Caki2 (cell line): Measurements from ENCODE around the gene HYAL1. TPM values are rescaled to one million over a fixed set of nuclear protein-coding genes. Genes with fewer than 3 reads are reported as not detected.
"Not testable (repeated sequence)": the region's sequence is repeated elsewhere in the genome, so short reads cannot be mapped to it uniquely, and the experiment has no call there.

ENCODE experiments used
- DNase-seq: peaks from one replicate; pipeline ENCODE4 v3.0.0-alpha.2; 2015; ENCODE audit warnings: low read depth
- in situ Hi-C: cut with HindIII; loops from 2 replicates; pipeline ENCODE4 v1.10.0; 2016; ENCODE audit warnings: low sequenced_read_pairs, low pct_unique_long_range_greater_than_20kb, mixed read lengths
- total RNA-seq: library from RNA; depleted of rRNA; stranded (reverse); fragments of >200 nt; shearing (Covaris generic); gene quantifications from 2 replicates; pipeline ENCODE4 v1.2.3, GENCODE V29; 2014; ENCODE audit warnings: low replicate concordance

HYAL1 gene
- total RNA-seq, 1 experiment from 2014 or later: not detected

GRCh38 chr3:50321336-50322114 lies 18.2 kb upstream of the HYAL1 start:
- peak; percentile 88 for DNase-seq
- in situ Hi-C loops: no loop called here

DNA sequence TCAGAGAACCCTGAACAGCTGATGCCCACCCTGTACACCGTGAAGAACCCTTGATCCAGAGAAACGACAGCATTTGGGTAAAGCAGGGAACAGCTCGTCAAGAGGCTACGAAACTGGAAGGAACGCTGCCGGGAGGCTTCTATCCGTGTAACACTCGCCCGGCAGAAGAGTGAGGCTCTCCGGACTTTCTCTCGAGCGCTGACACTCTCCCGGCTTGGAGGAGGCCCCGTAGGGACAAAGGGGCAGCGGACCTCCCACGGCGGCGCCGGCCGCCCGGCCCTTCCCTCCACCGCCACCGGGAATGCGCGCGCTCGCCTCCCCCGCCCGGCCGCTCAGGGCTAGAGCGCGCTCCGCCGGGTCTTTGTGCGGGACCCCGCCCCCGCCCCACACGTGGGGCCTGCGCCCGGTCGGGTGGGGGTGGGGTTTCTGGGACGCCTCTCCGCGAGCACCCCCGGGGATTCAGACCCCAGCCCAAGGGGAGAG lies 17.5 kb upstream of the HYAL1 start:
- in situ Hi-C loops: no loop called here
- DNase-seq: peak; percentile 77

GRCh38 chr3:50319894-50320625 lies 16.7 kb upstream of the HYAL1 start:
- DNase-seq: no peak
- in situ Hi-C loops: no loop called here

GRCh38 chr3:50319181-50319893 lies 16.0 kb upstream of the HYAL1 start:
- DNase-seq: no peak
- in situ Hi-C loops: no loop called here

- in situ Hi-C loops: no loop called here
- no peak for DNase-seq
Observed at GRCh38 chr3:50318615-50319014, 15.2 kb upstream of the HYAL1 start.

DNA sequence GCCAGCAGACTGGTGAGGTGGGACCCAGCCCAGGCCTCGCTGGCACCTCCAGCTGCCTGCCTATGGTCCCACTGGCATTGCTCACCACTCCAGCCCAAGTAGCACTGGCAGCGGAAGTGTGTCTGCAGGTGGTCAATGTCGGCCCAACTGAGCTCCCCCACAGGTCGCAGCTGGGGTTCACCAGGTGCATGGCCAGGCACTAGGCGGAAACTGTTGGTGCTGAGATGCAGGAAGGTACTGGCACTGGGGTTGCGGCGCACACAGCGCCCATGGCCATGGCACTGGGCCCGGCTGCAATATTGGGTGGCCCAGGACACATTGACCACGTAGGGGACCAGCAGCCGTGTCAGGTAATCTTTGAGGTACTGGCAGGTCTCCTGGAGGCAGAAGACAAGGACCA lies 14.8 kb upstream of the HYAL1 start:
- in situ Hi-C loops: no loop called here
- DNase-seq: no peak

GRCh38 chr3:50317300-50317699 lies 13.9 kb upstream of the HYAL1 start:
- in situ Hi-C loops: no loop called here
- no peak for DNase-seq

DNA sequence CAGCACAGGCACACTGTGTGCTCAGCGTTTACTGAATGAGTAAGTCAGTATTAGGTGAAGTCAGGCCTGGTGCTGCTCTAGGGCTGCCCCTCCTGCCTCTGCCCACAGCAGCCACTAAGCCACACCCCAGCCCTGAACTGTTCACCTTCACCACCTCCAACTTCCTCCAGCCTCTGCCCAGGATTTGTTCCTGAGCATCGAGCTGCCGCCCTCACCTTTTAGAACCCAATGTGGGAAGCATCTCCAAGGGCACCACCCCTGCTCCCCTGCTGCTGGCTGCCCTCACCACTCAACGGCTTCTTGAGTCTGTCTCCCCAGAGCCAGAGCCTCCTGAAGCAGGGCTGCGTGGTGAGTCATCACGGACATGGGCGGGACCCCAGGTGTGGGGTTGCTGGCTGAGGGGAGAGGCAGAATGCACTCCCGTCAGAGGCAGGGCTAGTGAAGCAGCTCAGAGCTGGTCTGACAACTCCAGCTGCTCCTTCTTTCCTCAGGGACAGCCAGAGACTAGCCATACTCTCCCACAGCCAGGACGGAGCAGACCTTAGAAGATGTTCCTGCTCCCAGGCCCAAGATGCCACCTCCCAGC lies 13.4 kb upstream of the HYAL1 start:
- in situ Hi-C loops: no loop called here
- peak; percentile 96 for DNase-seq

GRCh38 chr3:50314816-50315215 lies 11.4 kb upstream of the HYAL1 start:
- in situ Hi-C loops: no loop called here
- no peak for DNase-seq

DNA sequence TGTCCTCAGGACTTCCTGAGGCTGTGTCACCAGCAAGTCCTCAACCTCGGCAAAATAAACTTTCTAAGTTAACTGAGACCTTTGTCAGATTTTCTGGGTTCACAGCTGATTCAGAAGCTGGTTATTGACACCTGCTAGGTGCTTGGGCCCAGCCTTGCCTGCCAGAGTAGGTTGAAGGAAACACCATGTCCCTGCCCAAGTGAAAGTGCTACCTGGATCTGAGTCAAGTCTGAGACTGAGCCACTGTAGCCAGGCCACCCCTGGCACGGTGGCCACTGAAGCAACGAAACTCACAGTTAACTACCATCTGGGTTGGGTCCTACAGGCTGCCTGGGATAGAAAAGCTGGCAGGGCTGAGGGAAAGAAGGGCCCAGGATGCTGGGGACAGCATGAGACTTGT lies 11.0 kb upstream of the HYAL1 start:
- DNase-seq: no peak

DNA sequence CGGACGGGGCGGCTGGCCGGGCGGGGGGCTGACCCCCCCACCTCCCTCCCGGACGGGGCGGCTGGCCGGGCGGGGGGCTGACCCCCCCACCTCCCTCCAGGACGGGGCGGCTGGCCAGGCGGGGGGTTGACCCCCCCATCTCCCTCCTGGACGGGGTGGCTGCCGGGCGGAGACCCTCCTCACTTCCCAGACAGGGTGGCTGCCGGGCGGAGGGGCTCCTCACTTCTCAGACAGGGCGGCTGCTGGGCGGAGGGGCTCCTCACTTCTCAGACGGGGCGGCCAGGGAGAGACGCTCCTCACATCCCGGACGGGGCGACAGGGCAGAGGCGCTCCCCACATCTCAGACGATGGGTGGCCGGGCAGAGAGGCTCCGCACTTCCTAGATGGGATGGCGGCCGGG lies 8.7 kb upstream of the HYAL1 start:
- DNase-seq, in situ Hi-C loops: not testable (repeated sequence)

More for the DNA sequence above, 11.0 kb upstream of the HYAL1 start:
- in situ Hi-C loops: no loop called here

GRCh38 chr3:50304601-50305000 lies 1.2 kb upstream of the HYAL1 start:
- no peak for DNase-seq
- in situ Hi-C loops: no loop called here

DNA sequence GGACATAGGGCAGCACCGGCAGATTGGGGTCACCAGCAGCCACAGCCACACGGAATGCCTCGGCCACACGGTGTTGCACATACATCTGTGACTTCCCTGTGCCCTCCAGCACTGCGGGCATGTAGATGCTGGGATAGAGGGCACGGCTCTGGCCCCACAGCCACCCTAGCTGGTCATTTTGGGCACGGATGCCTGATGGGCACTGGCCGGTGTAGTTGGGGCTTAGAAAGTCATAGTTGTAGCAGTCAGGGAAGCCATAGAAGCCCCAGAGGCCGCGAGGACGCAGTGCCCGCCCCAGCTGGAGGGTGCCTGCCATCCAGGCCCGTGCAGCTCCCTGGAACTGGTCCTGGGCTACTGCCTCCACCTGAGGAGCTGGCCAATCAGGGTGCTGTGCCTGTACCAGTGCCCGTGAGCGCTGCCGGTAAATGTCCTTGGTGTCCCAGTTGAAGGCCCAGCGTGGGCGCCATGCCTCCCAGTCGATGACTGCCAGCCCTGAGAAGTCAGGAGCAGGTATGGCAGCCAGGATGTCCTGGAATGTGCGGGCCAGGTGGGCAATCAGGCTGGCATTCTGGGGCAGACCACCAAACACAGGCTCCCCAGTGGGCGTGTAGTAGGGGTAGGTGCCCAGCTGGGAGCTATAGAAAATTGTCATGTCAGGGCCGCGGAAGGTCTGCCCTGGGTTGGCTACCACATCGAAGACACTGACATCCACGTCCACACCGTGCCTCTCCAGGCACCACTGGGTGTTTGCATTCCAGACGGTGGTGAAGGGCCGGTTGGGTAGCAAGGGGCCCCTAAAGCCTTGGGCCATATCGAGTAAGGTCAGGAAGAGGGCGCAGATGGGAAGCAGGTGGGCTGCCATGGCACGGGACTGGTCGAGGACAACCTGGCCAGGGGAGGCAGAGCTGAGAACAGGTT lies 1.0 kb downstream of the HYAL1 start:
- in situ Hi-C loops: no loop called here
- no peak for DNase-seq

DNA sequence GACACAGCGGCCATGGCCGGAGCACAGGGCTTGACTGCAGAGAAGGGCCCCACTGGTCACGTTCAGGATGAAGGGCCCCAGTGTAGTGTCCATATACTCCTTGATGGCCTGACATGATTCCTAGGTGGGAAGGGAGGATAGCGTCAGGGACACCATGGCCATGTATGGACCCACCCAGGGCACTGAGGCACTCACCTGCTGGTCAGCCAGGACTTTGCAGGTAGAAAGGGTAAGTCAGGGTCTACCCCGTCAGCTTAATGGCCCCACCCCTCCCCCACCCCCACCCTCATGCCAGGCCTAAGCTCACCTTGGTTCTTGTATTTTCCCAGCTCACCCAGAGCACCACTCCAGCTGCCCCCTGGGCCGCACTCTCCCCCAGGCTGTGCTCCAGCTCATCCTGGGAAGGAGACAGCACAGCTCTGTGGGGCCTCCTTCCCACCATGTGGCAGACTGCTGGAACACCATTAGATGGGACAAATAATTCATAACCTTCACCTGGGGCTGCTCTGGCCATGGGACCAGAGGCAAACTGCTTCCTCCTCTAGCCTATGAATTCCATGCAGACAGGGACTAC lies 2.6 kb downstream of the HYAL1 start:
- in situ Hi-C loops: no loop called here
- DNase-seq: no peak

GRCh38 chr3:50299929-50300680 lies 3.3 kb downstream of the HYAL1 start:
- in situ Hi-C loops: no loop called here
- no peak for DNase-seq

GRCh38 chr3:50299638-50299928 lies 3.8 kb downstream of the HYAL1 start:
- no peak for DNase-seq
- in situ Hi-C loops: no loop called here
